ENCODE results near the gene SLC8A2. TPM values are rescaled to one million over a fixed set of nuclear protein-coding genes. Genes with fewer than 3 reads are reported as not detected.

Gene SLC8A2
- total and polyA plus RNA-seq, 3 donors from 2014 or later = 4.2 to 12.9 (median 5.0) TPM

DNA sequence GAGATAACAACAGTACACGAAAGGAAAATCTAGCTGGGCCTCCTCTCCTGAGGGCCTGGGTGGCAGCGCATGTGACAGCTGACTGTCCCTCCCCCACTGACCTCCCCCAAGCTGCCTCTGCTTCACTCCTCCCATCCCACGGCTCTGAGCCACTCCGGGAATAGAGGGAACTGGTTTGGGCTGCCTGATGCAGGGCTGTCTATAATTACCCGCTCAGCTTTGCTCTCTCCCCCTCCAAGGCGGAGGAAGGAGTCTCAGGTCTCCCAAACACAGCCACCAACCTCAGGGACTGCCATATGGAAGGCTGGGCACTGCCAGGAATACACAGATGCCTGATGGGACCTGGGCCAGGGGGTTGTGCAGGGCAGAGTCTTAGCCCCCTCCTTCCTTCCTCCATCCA, 35.3 kb upstream of the SLC8A2 start:
- Histone ChIP-seq H3K9me3 (no peaks in the 10 kb centered on the region), H3K27ac (peak overlapping the region; percentile 55 to 77), H3K36me3 (ENCODE audit: low read depth, missing control alignments) (no peaks in the 10 kb centered on the region), H3K4me1 (peaks cover 55% of the 10 kb centered on the region), H3K4me3 (no peak overlapping the region), H3K27me3 (no peaks in the 10 kb centered on the region)
- 52 to 64% methylated on average over 5 to 6 of the region's 6 CpGs for WGBS, 2 donors
- DNase-seq = peak; percentile 84
- intact Hi-C loops (cut with DNase I; ENCODE audit: low total_unique reads) = no loop called here
- TF ChIP-seq, protein P1, sequence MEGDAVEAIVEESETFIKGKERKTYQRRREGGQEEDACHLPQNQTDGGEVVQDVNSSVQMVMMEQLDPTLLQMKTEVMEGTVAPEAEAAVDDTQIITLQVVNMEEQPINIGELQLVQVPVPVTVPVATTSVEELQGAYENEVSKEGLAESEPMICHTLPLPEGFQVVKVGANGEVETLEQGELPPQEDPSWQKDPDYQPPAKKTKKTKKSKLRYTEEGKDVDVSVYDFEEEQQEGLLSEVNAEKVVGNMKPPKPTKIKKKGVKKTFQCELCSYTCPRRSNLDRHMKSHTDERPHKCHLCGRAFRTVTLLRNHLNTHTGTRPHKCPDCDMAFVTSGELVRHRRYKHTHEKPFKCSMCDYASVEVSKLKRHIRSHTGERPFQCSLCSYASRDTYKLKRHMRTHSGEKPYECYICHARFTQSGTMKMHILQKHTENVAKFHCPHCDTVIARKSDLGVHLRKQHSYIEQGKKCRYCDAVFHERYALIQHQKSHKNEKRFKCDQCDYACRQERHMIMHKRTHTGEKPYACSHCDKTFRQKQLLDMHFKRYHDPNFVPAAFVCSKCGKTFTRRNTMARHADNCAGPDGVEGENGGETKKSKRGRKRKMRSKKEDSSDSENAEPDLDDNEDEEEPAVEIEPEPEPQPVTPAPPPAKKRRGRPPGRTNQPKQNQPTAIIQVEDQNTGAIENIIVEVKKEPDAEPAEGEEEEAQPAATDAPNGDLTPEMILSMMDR (IDR thresholded peaks at IDR 0.05) = no peak
- no peak for TF ChIP-seq POLR2A (IDR thresholded peaks at IDR 0.05)

DNA sequence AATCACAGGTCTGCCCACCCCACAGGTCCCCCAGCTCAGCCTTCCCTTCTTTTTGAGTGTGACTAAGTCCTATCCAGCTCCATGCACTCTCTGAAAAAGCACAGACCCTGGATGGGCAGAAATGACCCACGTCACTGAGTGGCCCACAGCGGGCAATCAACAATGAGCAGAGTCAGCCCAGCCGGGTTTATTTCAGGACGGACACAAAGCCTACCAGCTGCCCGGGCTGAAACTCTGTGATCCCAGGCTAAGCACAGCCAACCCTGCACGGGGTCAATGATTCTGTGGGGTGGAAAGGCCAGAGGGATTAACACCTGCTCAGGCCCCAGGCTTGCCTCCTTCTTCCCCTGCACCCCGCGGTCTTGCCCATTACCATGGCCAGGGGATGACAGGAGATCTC, 34.8 kb upstream of the SLC8A2 start:
- intact Hi-C loops (cut with DNase I; ENCODE audit: low total_unique reads) = no loop called here
- H3K27ac ChIP-seq = peak overlapping the region; percentile 55 to 77
- no peak overlapping the region for H3K4me3 ChIP-seq
- H3K27me3 ChIP-seq = no peaks in the 10 kb centered on the region
- H3K9me3 ChIP-seq = no peaks in the 10 kb centered on the region
- no peaks in the 10 kb centered on the region for H3K36me3 ChIP-seq (ENCODE audit: low read depth, missing control alignments)
- DNase-seq = no peak
- 82 to 93% methylated on average over 7 to 8 of the region's 8 CpGs for WGBS, 2 donors
- H3K4me1 ChIP-seq = peaks cover 49% of the 10 kb centered on the region
- TF ChIP-seq, protein P1 (IDR thresholded peaks at IDR 0.05) = no peak
- no peak for TF ChIP-seq POLR2A (IDR thresholded peaks at IDR 0.05)

DNA sequence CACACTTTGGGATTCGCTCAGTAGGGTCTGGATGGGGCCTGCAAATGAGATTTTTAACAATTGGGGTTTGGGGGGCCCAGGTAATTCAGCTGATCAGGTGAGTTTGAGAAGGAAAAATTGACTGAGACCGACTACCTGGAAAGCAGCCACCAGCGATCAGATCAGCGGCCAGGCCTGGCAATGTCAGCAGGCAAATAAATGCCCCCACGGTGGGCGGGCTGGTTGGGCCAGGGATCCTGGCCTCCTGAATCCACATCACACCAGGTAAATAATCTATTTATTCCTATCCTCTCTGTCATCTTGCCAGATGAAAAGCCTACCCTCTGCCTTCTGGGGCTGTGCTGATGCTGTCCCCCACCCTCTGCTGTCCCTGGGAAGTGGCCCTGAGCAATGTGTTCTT, 33.8 kb upstream of the SLC8A2 start:
- no peaks in the 10 kb centered on the region for H3K36me3 ChIP-seq (ENCODE audit: low read depth, missing control alignments)
- WGBS, 2 donors = 94% methylated on average over 6 of the region's 6 CpGs

DNA sequence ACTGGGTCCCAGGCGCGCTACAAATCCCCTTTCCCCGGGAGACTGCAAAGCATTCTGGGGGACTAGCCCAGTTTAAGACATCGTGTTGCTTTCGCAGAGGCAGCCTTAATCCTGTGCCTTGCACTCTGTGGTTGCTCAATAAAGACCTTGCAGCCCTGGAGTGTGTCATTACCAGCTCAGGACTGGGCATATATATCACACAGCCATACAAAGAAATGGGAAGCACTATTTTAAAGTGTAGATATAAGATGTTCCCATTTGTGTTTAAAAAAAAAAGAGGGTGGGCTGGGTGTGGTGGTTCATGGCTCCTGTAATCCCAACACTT, 32.1 kb upstream of the SLC8A2 start:
- intact Hi-C loops (cut with DNase I; ENCODE audit: low total_unique reads) = no loop called here
- DNase-seq = no peak
- WGBS, 2 donors = 73 to 85% methylated on average over 5 of the region's 5 CpGs
- no peaks in the 10 kb centered on the region for H3K36me3 ChIP-seq (ENCODE audit: low read depth, missing control alignments)
- no peak overlapping the region for H3K4me3 ChIP-seq
- no peak overlapping the region for H3K27ac ChIP-seq
- H3K27me3 ChIP-seq = no peaks in the 10 kb centered on the region
- TF ChIP-seq, protein P1 (IDR thresholded peaks at IDR 0.05) = no peak
- TF ChIP-seq POLR2A (IDR thresholded peaks at IDR 0.05) = no peak
- no peaks in the 10 kb centered on the region for H3K9me3 ChIP-seq
- H3K4me1 ChIP-seq = peaks cover 26% of the 10 kb centered on the region

More for the DNA sequence above, 33.8 kb upstream of the SLC8A2 start:
- Histone ChIP-seq H3K9me3 (no peaks in the 10 kb centered on the region), H3K27me3 (no peaks in the 10 kb centered on the region), H3K4me3 (no peak overlapping the region), H3K27ac (no peak overlapping the region), H3K4me1 (peaks cover 40% of the 10 kb centered on the region)
- intact Hi-C loops (cut with DNase I; ENCODE audit: low total_unique reads) = no loop called here
- no peak for TF ChIP-seq POLR2A (IDR thresholded peaks at IDR 0.05)
- TF ChIP-seq, protein P1 (IDR thresholded peaks at IDR 0.05) = no peak
- DNase-seq = no peak

DNA sequence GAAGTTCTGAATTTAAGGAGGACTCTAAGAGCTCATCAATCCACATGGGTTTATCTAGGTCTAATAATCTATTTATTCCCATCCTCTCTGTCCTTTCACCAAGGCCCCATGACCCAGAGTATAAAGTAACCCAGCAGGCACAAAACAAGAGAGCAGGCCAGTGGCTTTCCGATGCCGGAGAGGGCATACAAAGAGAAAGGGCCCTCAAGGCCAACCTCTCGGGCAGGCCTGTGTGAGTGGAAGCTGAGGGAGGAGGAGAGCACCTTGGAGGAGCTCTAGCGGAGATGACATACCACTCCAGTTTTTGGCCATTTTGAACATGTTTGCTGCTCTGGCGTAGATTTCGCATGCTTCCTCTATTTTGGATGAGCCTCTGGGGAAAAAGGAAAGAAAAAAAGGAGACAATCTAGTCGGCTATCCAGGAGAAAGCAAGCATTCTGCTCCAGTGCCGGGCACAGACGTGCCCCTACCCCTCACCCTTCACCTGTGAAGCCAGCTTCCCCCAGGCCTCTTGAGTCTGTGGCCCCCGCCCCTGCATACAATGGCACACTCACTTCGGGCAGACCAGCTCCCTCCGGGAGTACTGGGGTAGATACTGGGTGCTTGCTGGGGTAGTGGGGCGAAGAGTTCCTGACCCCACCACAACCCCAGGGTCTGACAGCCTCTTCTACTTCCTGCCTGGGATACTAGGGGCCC, 31.6 kb upstream of the SLC8A2 start:
- Histone ChIP-seq H3K9me3 (no peaks in the 10 kb centered on the region), H3K4me3 (no peak overlapping the region), H3K27me3 (no peaks in the 10 kb centered on the region), H3K36me3 (ENCODE audit: low read depth, missing control alignments) (no peaks in the 10 kb centered on the region), H3K27ac (no peak overlapping the region), H3K4me1 (peaks cover 21% of the 10 kb centered on the region)
- no peak for DNase-seq
- WGBS, 2 donors = 87 to 92% methylated on average over 11 to 13 of the region's 13 CpGs
- TF ChIP-seq, protein P1 (IDR thresholded peaks at IDR 0.05) = no peak
- no peak for TF ChIP-seq POLR2A (IDR thresholded peaks at IDR 0.05)
- intact Hi-C loops (cut with DNase I; ENCODE audit: low total_unique reads) = no loop called here
